Stimulated activated naive CD8-positive, alpha-beta T cell treated with anti-CD3 and anti-CD28 coated beads, Interleukin-15, Interleukin-2, amounts not matched to agents 100 ng/mL and 50 ng/mL, for 24 hours (primary cell): ENCODE data around the gene NGEF.

Experiments
- H3K27ac Mint-ChIP-seq: one replicate; pipeline ENCODE4 v1.8.0; 2021; ENCODE audit warnings: mild to moderate bottlenecking, mixed read lengths
- H3K27me3 Mint-ChIP-seq: one replicate; pipeline ENCODE4 v1.8.0; 2021; ENCODE audit warnings: mixed read lengths
- H3K36me3 Mint-ChIP-seq: one replicate; pipeline ENCODE4 v1.8.0; 2021; ENCODE audit warnings: low read depth, mixed read lengths
- H3K4me1 Mint-ChIP-seq: one replicate; pipeline ENCODE4 v1.8.0; 2021; ENCODE audit warnings: low read depth, mixed read lengths
- H3K4me3 Mint-ChIP-seq: one replicate; pipeline ENCODE4 v1.8.0; 2021; ENCODE audit warnings: mild to moderate bottlenecking, mixed read lengths
- H3K9me3 Mint-ChIP-seq: one replicate; pipeline ENCODE4 v1.8.0; 2021; ENCODE audit warnings: mixed read lengths

The NGEF gene

DNA sequence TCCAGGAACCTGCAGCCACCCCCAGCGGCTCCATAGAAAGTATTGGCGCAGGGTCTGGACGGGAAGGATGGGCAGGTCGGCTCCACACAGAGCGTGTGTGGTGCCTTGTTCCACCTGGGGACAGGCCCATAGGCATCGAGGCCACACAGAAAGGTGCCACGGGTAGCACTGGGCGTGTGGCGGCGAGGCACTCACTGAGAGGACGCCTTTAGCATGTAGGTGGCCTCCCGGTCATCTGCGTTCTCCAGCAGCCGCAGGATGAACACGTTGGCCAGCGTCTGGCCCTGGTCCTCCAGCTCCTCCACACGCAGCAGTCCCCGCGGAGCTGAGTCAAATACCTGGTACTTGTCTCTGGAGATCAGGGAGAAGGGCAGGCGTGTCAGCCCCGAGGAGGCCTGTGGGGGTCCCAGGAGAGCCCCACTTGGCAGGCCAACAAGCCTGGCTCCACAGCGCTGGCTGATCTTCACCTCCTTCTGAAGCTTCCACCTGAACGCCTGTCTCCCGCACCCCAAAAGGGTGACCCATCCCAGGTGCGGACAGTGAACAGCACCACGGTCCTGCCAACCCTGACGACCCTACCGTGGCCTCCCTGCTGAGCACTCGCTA lies 129.8 kb downstream of the NGEF start:
- no peaks in the 10 kb centered on the region for H3K27me3 Mint-ChIP-seq
- H3K27ac Mint-ChIP-seq: no peak overlapping the region
- no peaks in the 10 kb centered on the region for H3K9me3 Mint-ChIP-seq
- H3K4me1 Mint-ChIP-seq: no peaks in the 10 kb centered on the region
- no peak overlapping the region for H3K4me3 Mint-ChIP-seq
- no peaks in the 10 kb centered on the region for H3K36me3 Mint-ChIP-seq

DNA sequence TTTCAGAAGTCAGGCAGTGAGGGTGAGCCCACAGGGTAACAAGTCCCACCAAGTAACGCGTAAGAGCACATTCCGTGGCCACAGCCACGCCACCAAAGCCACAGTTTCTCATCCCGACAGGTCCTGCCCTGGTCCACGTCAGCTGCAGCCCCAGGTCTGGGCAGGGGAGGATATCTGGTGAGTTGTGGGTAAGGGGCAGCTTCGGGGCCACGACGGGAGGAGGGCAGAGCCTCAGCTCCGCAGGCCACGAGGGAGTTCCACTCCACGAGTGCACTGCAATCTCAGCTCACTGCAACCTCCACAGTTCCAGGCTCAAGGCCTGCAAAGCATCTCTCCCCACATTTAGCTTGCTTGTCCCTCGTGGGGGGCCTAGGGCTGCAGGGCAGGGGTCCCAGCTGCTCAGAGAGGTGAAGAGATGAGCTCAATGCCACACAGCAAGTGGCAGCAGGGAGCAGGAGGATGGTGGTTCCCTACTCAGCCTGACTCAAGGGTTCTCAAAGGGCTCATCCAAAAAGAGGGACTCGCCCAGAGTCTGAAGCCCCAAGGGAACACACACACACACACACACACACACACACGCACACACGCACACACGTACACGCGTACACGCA lies 130.4 kb downstream of the NGEF start:
- H3K27ac Mint-ChIP-seq: no peak overlapping the region
- H3K4me3 Mint-ChIP-seq: no peak overlapping the region
- H3K36me3 Mint-ChIP-seq: no peaks in the 10 kb centered on the region
- H3K9me3 Mint-ChIP-seq: no peaks in the 10 kb centered on the region
- H3K4me1 Mint-ChIP-seq: no peaks in the 10 kb centered on the region
- H3K27me3 Mint-ChIP-seq: peaks cover 3% of the 10 kb centered on the region

DNA sequence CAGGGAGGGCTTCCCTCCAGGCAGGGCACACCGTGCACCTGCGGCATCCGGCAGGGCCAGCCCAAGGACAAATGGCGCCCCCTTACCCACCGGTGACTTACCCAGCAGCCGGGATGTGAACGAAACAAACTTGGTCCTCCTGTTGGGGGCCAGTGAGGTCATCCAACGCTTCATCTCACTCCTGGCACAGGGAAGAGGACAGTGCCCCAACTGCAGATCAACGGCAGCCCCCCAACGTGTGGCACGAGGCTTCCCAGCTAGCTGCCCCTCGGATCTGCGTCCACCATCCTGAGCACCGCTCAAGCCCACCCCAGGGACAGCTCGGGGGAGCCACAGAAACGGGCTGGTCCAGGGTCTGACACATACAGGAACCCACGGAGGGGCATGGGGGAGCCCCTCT lies 131.0 kb downstream of the NGEF start:
- Mint-ChIP-seq H3K4me1 (no peaks in the 10 kb centered on the region), H3K36me3 (no peaks in the 10 kb centered on the region), H3K4me3 (no peak overlapping the region), H3K27me3 (peaks cover 6% of the 10 kb centered on the region), H3K9me3 (no peaks in the 10 kb centered on the region), H3K27ac (no peak overlapping the region)

GRCh38 chr2:232880764-232881351 lies 132.2 kb downstream of the NGEF start:
- no peak overlapping the region for H3K27ac Mint-ChIP-seq
- peaks cover 6% of the 10 kb centered on the region for H3K27me3 Mint-ChIP-seq
- H3K4me3 Mint-ChIP-seq: no peak overlapping the region
- H3K4me1 Mint-ChIP-seq: no peaks in the 10 kb centered on the region
- H3K36me3 Mint-ChIP-seq: no peaks in the 10 kb centered on the region
- no peaks in the 10 kb centered on the region for H3K9me3 Mint-ChIP-seq

DNA sequence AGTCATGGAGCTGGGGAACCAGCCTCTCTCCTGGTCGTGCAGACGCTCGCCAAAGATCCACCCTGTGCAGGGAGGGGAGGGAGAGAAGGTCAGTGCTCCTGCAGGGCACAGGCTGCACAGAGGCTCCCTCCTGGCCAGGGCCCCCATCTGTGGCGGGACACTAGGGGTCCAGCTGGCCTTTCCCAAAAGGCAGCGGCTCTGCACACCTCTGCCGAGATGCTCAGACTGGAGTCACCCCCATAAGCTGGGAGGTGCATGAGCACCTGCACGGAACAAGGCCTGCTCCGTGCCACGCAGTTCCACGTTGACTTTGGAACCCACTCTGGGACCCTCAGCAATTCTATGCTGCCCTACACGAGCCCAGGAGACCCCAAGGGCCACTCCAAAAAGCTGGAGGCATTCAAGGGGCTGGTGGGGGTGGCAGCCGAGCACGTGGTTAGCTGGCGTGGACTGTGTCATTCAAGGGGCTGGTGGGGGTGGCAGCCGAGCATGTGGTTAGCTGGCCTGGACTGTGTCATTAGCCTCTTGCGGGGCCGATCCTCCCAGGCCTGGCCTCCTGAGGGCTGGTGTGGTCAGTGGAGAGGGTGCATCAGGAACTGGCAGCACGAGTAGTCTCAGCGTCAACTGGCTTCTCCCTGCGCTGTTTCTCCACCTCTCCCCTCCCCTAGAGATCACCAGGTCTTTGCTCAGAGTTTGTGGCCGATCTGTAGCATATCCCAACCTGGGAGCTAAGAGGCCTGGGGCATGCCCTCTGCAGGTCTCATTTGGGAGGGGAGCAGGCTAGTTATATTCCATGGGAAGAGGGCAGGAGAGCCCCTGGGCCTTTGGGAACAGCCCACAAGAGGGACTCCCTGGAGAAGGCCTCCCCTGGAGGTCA lies 133.2 kb downstream of the NGEF start:
- H3K9me3 Mint-ChIP-seq: no peaks in the 10 kb centered on the region
- no peaks in the 10 kb centered on the region for H3K36me3 Mint-ChIP-seq
- H3K4me1 Mint-ChIP-seq: no peaks in the 10 kb centered on the region
- peaks cover 15% of the 10 kb centered on the region for H3K27me3 Mint-ChIP-seq
- H3K4me3 Mint-ChIP-seq: no peak overlapping the region
- no peak overlapping the region for H3K27ac Mint-ChIP-seq

GRCh38 chr2:232878855-232879617 lies 134.0 kb downstream of the NGEF start:
- H3K9me3 Mint-ChIP-seq: no peaks in the 10 kb centered on the region
- H3K36me3 Mint-ChIP-seq: no peaks in the 10 kb centered on the region
- no peaks in the 10 kb centered on the region for H3K4me1 Mint-ChIP-seq
- no peak overlapping the region for H3K4me3 Mint-ChIP-seq
- peaks cover 15% of the 10 kb centered on the region for H3K27me3 Mint-ChIP-seq
- H3K27ac Mint-ChIP-seq: no peak overlapping the region

DNA sequence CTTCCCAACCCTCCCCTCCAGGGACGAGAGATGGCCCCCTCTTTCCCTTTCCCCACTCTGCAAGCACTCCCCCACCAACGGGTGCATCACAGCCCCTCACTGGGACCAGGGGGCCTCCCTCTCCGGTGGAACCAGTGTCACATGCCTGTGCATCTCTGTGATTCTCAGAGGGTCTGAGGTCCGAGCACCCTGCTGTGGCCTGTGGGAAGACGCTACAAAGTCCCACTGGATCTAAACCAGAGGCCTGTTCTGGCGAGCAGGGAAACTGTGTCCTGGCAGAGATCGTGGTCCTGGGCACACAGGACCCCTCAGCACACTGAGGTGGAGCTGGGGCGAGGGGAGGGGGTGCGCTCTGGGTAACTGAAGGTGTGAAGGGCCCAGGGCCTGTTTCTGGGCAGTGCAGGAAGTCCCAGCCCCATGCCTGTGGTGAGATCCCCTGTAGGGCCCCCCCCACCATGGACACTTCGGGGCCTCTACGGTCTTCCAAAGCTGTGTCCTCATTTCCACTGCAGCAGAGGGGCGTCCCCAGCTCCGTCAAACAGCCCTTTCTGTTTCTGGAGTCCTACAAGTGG lies 135.0 kb downstream of the NGEF start:
- Mint-ChIP-seq H3K4me1 (no peaks in the 10 kb centered on the region), H3K27ac (no peak overlapping the region), H3K4me3 (peak overlapping the region; percentile 33), H3K9me3 (no peaks in the 10 kb centered on the region), H3K27me3 (peaks cover 15% of the 10 kb centered on the region), H3K36me3 (no peaks in the 10 kb centered on the region)

DNA sequence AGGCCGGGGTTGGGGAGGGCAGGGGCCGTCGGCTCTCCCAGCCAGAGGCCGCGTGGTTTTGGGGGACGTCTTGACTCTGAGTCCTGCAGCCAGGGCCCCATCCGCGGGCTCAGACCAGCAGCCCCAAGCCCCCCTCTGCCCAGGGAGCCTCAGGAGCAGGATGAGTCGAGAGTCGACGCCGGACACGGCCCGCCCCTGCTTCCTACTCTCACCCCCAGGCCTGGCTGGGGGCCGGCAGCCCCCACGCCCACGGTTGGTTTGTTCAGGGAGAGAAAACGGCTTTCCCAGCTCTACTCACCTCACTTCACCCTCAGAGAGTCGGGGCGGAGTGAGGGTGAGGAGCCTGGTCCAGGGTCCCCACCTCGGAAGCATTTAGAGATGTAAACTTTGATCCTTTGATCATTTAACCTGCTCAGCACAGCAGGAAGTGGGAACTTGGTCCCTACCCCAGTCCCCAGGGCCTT lies 136.0 kb downstream of the NGEF start:
- Mint-ChIP-seq H3K27me3 (peaks cover 15% of the 10 kb centered on the region), H3K4me1 (no peaks in the 10 kb centered on the region), H3K36me3 (no peaks in the 10 kb centered on the region), H3K9me3 (no peaks in the 10 kb centered on the region), H3K4me3 (no peak overlapping the region), H3K27ac (no peak overlapping the region)

DNA sequence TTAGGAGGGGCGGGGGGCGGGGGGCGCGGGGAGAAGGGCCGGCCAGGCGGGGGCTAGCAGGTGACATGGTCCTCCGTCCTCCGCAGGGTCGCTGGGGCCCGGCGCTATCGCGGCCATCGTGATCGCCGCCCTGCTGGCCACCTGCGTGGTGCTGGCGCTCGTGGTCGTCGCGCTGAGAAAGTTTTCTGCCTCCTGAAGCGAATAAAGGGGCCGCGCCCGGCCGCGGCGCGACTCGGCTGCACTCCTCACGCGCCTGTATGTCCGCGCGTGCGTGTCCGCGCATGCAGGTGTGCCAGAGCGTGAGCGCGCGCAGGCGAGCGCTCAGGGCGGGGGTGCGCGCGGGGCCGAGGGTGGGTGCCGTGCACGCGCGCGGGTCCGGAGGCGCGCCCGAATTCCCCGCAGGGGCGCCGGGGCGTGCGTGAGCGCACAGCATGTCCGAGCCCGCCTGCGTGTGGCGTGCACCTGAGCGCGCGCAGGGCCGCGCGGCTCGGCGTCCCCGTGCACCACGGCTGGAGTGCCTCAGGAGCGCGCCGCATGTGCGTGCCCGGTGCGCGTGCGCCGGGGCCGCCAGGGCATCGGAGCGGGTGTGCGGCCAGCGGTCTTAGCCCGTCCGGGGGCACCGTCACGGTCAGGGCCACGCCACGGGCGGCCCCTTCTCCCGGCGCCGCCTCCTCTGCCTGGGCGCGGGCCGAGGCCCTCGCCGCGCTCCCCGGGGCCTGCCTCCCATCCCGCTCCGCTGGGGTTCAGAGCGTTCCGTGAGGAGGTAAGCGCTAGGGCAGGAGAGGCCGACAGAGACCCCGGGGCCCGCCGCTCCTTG lies 136.7 kb downstream of the NGEF start:
- Mint-ChIP-seq H3K4me3 (no peak overlapping the region), H3K27me3 (peaks cover 15% of the 10 kb centered on the region), H3K9me3 (no peaks in the 10 kb centered on the region), H3K4me1 (no peaks in the 10 kb centered on the region), H3K36me3 (no peaks in the 10 kb centered on the region), H3K27ac (no peak overlapping the region)

DNA sequence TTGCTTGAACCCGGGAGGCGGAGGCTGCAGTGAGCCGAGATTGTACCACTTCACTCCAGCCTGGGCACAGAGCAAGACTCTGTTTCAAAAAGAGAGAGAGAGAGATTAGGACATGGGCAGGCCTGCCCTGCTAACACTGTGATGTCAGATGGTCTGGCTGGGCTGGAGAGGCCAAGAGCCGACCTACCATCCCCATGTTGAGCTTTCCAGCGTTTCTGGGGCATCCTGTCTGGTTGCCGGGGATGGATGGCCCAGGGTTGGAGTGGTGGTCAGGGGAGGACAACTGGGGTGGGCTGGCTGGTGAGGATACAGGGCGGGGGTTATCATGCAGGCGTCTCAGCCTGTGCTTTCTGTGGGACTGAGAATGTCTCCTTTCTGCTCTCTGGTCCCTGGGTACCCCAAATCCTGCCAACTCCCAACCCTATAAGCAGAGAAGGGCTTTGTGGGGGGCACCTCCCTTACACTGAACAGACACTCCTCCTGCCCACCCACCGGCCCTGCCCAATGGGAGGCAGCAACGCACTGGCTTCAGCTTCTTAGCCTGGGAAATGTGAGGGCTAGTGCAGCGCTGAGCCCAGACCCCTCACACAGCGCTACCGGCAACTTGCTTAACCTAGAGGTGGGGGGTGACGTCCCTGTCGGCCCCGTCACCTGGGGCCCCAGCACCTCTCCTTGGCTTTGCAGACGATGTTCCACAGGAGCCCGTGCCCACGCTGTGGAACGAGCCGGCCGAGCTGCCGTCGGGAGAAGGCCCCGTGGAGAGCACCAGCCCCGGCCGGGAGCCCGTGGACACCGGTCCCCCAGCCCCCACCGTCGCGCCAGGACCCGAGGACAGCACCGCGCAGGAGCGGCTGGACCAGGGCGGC lies 137.6 kb downstream of the NGEF start:
- no peaks in the 10 kb centered on the region for H3K36me3 Mint-ChIP-seq
- no peaks in the 10 kb centered on the region for H3K9me3 Mint-ChIP-seq
- no peak overlapping the region for H3K27ac Mint-ChIP-seq
- no peaks in the 10 kb centered on the region for H3K4me1 Mint-ChIP-seq
- peak overlapping the region; percentile 35 for H3K4me3 Mint-ChIP-seq
- H3K27me3 Mint-ChIP-seq: peaks cover 15% of the 10 kb centered on the region

DNA sequence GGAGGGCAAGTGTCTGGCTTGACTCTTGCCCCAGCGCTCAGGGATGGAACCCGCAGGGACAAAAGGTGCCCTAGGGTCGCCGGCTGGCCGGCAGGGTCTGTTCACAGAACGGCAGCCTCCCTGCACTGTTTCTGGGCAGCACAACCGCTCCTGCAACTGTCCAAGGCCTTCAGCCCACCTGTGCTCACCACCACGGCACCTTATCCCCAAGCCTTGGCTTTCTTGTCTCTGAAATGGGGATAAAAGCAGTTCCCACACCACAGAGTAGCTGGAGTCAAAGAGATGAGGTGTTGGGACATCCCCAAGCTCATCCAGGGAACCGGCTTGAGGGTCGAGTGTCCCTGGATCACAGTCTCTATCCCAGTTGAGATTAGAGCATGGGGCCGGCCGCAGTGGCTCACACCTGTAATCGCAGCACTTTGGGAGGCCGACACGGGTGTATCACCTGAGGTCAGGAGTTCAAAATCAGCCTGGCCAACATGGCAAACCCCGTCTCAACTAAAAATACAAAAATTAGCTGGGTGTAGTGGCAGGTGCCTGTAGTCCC lies 138.3 kb downstream of the NGEF start:
- no peaks in the 10 kb centered on the region for H3K9me3 Mint-ChIP-seq
- peaks cover 15% of the 10 kb centered on the region for H3K27me3 Mint-ChIP-seq
- no peak overlapping the region for H3K27ac Mint-ChIP-seq
- no peaks in the 10 kb centered on the region for H3K36me3 Mint-ChIP-seq
- H3K4me1 Mint-ChIP-seq: no peaks in the 10 kb centered on the region
- H3K4me3 Mint-ChIP-seq: peak overlapping the region; percentile 35

- Mint-ChIP-seq H3K36me3 (no peaks in the 10 kb centered on the region), H3K4me1 (no peaks in the 10 kb centered on the region), H3K27me3 (peaks cover 15% of the 10 kb centered on the region), H3K4me3 (no peak overlapping the region), H3K27ac (no peak overlapping the region), H3K9me3 (no peaks in the 10 kb centered on the region)
Observed at GRCh38 chr2:232873909-232874641, 139.0 kb downstream of the NGEF start.
